Upper lobe of left lung (tissue), 4 donors: Measurements from ENCODE around the gene MICAL3.
"Not testable (repeated sequence)": the region's sequence is repeated elsewhere in the genome, so short reads cannot be mapped to it uniquely, and the experiment has no call there.

ENCODE experiments used
- POLR2A ChIP-seq, 4 donors: fragments of 450-650 bp; IDR thresholded peaks; one replicate each; pipeline ENCODE4 v1.5.1; 2016 to 2017; ENCODE audit warnings: antibody characterized with exemption in 4 of 4, mild to moderate bottlenecking in 2 of 4
- POLR2AphosphoS5 ChIP-seq, 2 donors: sonication (generic); formaldehyde crosslinking; IDR thresholded peaks; one replicate each; pipeline ENCODE4 v1.5.1; 2017; ENCODE audit warnings: antibody characterized with exemption in 2 of 2

DNA sequence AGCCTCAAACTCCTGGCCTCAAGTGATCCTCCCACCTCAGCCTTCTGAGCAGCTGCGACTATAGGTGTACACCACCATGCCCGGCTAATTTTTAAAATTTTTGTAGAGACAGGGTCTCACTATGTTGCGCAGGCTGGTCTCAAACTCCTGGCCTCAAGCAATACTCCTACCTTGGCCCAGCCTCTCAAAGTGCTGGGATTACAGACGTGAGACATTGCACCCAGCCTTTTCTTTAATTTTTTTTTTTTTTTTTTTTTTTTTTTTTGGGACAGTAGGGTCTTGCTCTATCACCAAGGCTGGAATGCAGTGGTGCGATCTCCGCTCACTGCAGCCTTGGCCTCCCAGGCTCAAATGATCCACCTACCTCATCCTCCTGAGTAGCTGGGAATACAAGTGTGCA, 29.1 kb downstream of the MICAL3 start:
- TF ChIP-seq POLR2A, POLR2AphosphoS5 (IDR thresholded peaks at IDR 0.05): not testable (repeated sequence)
